Esophagus (tissue), 2 donors: ENCODE measurements around the gene OR1B1. TPM values are rescaled to one million over a fixed set of nuclear protein-coding genes. Genes with fewer than 3 reads are reported as not detected.
"Not testable (repeated sequence)": the region's sequence is repeated elsewhere in the genome, so short reads cannot be mapped to it uniquely, and the experiment has no call there.

ENCODE experiments used
- H3K27ac ChIP-seq, 2 donors: one replicate each; pipeline ENCODE4 v1.5.1; 2013; ENCODE audit warnings: low read depth in 2 of 2, mild to moderate bottlenecking in 2 of 2, inconsistent platforms in 1 of 2, low read length in 1 of 2, moderate library complexity in 1 of 2
- H3K27me3 ChIP-seq, 2 donors: one replicate each; pipeline ENCODE4 v1.6.1; 2013; ENCODE audit warnings: low read length in 2 of 2, control low read depth in 1 of 2, mild to moderate bottlenecking in 1 of 2; ENCODE audit not compliant: insufficient read depth in 2 of 2, control insufficient read depth in 1 of 2
- H3K36me3 ChIP-seq, 2 donors: one replicate each; pipeline ENCODE4 v1.6.1; 2013; ENCODE audit warnings: low read length in 1 of 2; ENCODE audit not compliant: control insufficient read depth in 2 of 2, insufficient read depth in 2 of 2
- H3K4me1 ChIP-seq, 2 donors: one replicate each; pipeline ENCODE4 v1.6.1; 2013; ENCODE audit warnings: low read length in 1 of 2; ENCODE audit not compliant: control insufficient read depth in 2 of 2, insufficient read depth in 2 of 2
- H3K4me3 ChIP-seq, 2 donors: one replicate each; pipeline ENCODE4 v1.5.1; 2013; ENCODE audit warnings: low read length in 2 of 2, mild to moderate bottlenecking in 2 of 2, low read depth in 1 of 2, moderate library complexity in 1 of 2
- H3K9me3 ChIP-seq, 2 donors: one replicate each; pipeline ENCODE4 v1.6.1; 2013; ENCODE audit warnings: mild to moderate bottlenecking in 2 of 2, low read depth in 1 of 2, low read length in 1 of 2, moderate library complexity in 1 of 2; ENCODE audit not compliant: control insufficient read depth in 2 of 2, insufficient read depth in 1 of 2
- WGBS, 2 donors: extraction: QIAGEN DNeasy Blood & Tissue Kit; methylation state at CpG; one replicate each; pipeline ENCODE4 v1.1.7; 2013; 5-methylcytosine and 5-hydroxymethylcytosine counted together
- polyA plus RNA-seq, 2 donors: library from polyadenylated mRNA; stranded (reverse); fragments of 200-250 nt; gene quantifications; one replicate each; pipeline ENCODE4 v1.2.3, GENCODE V29; 2013
- donor health status: healthy with polysubstance abuse.
- donor health status: Bipolar disorder and iron deficiency.

Gene OR1B1
- polyA plus RNA-seq, 2 donors: not detected

GRCh38 chr9:122606587-122606986 is 50.8 kb downstream of the OR1B1 start:
- Histone ChIP-seq H3K36me3 (no peaks in the 10 kb centered on the region), H3K27ac (no peak overlapping the region), H3K4me1 (no peaks in the 10 kb centered on the region), H3K4me3 (no peak overlapping the region), H3K9me3 (no peaks in the 10 kb centered on the region), H3K27me3 (no peaks in the 10 kb centered on the region)
- WGBS, 2 donors: 79 to 91% methylated on average over 1 of the region's 1 CpG

GRCh38 chr9:122605691-122606090 is 51.7 kb downstream of the OR1B1 start:
- no peak overlapping the region for H3K4me3 ChIP-seq
- H3K36me3 ChIP-seq: no peaks in the 10 kb centered on the region
- H3K4me1 ChIP-seq: no peaks in the 10 kb centered on the region
- no peak overlapping the region for H3K27ac ChIP-seq
- WGBS, 2 donors: 31 to 36% methylated on average over 1 of the region's 1 CpG
- no peaks in the 10 kb centered on the region for H3K9me3 ChIP-seq
- H3K27me3 ChIP-seq: no peaks in the 10 kb centered on the region

- H3K36me3 ChIP-seq, H3K9me3 ChIP-seq, H3K4me1 ChIP-seq, H3K27me3 ChIP-seq, H3K27ac ChIP-seq, H3K4me3 ChIP-seq: not testable (repeated sequence)
- 89 to 90% methylated on average over 8 of the region's 8 CpGs for WGBS, 2 donors
Observed at GRCh38 chr9:122583284-122583683, 74.1 kb downstream of the OR1B1 start, which contains the start of gene OR1L8. Gene OR1L8 (minus strand): TSS chr9:122583384. CDS start chr9:122568477, 14,907 bp downstream.

- WGBS, 2 donors: 69 to 83% methylated on average over 3 of the region's 3 CpGs
- no peak overlapping the region for H3K27ac ChIP-seq
- H3K27me3 ChIP-seq: no peaks in the 10 kb centered on the region
- H3K4me1 ChIP-seq: no peaks in the 10 kb centered on the region
- no peaks in the 10 kb centered on the region for H3K36me3 ChIP-seq
- no peaks in the 10 kb centered on the region for H3K9me3 ChIP-seq
- H3K4me3 ChIP-seq: no peak overlapping the region
Observed at GRCh38 chr9:122580360-122580759, 77.1 kb downstream of the OR1B1 start.

GRCh38 chr9:122579874-122580273 is 77.6 kb downstream of the OR1B1 start:
- Histone ChIP-seq H3K36me3 (no peaks in the 10 kb centered on the region), H3K27me3 (no peaks in the 10 kb centered on the region), H3K27ac (no peak overlapping the region), H3K4me3 (no peak overlapping the region), H3K9me3 (no peaks in the 10 kb centered on the region), H3K4me1 (no peaks in the 10 kb centered on the region)
- WGBS, 2 donors: 69 to 78% methylated on average over 5 of the region's 5 CpGs

Other genes with a start within 250 kb of the OR1B1 start
- not detected for gene OR1J1, start 179.7 kb downstream of the OR1B1 start, polyA plus RNA-seq
- gene OR1J2, start 146.8 kb downstream of the OR1B1 start, polyA plus RNA-seq: under 1 TPM in 1 of 2 donors, not detected in 1; 0.04 TPM
- not detected for gene OR1J4, start 138.5 kb downstream of the OR1B1 start, polyA plus RNA-seq
- not detected for gene OR1N1, start 130.3 kb downstream of the OR1B1 start, polyA plus RNA-seq
- not detected for gene OR1N2, start 104.5 kb downstream of the OR1B1 start, polyA plus RNA-seq
- under 1 TPM in 1 of 2 donors, not detected in 1; 0.01 TPM for gene OR1L8, start 74.2 kb downstream of the OR1B1 start, polyA plus RNA-seq
- not detected for gene OR1Q1, start 42.9 kb downstream of the OR1B1 start, polyA plus RNA-seq
- not detected for gene OR1L1, start 4.1 kb upstream of the OR1B1 start, polyA plus RNA-seq
- gene OR1L3, start 17.5 kb upstream of the OR1B1 start, polyA plus RNA-seq: not detected
- not detected for gene OR1L4, start 66.4 kb upstream of the OR1B1 start, polyA plus RNA-seq
- not detected for gene OR1L6, start 84.7 kb upstream of the OR1B1 start, polyA plus RNA-seq
- gene OR5C1, start 131.3 kb upstream of the OR1B1 start, polyA plus RNA-seq: not detected
- gene OR1K1, start 142.5 kb upstream of the OR1B1 start, polyA plus RNA-seq: not detected
- 1 to 10 TPM; 6.7 to 7.3 TPM for gene PDCL, start 171.0 kb upstream of the OR1B1 start, polyA plus RNA-seq
- gene RC3H2, start 247.7 kb upstream of the OR1B1 start, polyA plus RNA-seq: 1 to 10 TPM; 8.5 to 9.2 TPM